Spinal cord (tissue), 10 donors: ENCODE data around the gene MRPL16. TPM values are rescaled to one million over a fixed set of nuclear protein-coding genes. Genes with fewer than 3 reads are reported as not detected.
"Not testable (repeated sequence)": the region's sequence is repeated elsewhere in the genome, so short reads cannot be mapped to it uniquely, and the experiment has no call there.

ENCODE experiments used
- DNase-seq, 6 donors: peaks; one replicate each; pipeline versions ENCODE4 v3.0.0 to v3.0.0-alpha.2; 2013 to 2015; ENCODE audit warnings: low spot score in 6 of 6, low read depth in 4 of 6
- H3K27ac ChIP-seq: one replicate; pipeline ENCODE4 v1.5.1; 2013; ENCODE audit warnings: low read depth, low read length, control low read depth
- H3K27me3 ChIP-seq: one replicate; pipeline ENCODE4 v1.6.1; 2013; ENCODE audit warnings: low read length; ENCODE audit not compliant: control insufficient read depth, insufficient read depth
- H3K36me3 ChIP-seq: one replicate; pipeline ENCODE4 v1.6.1; 2013; ENCODE audit warnings: low read length; ENCODE audit not compliant: control insufficient read depth, insufficient read depth
- H3K4me1 ChIP-seq: one replicate; pipeline ENCODE4 v1.6.1; 2013; ENCODE audit warnings: low read length; ENCODE audit not compliant: control insufficient read depth, insufficient read depth
- H3K4me3 ChIP-seq: one replicate; pipeline ENCODE4 v1.5.1; 2013; ENCODE audit warnings: low read depth, low read length, control low read depth
- H3K9me3 ChIP-seq: one replicate; pipeline ENCODE4 v1.6.1; 2013; ENCODE audit warnings: low read length; ENCODE audit not compliant: control insufficient read depth, insufficient read depth
- WGBS: methylation state at CpG from one replicate; pipeline ENCODE4 v1.1.5; 2013; ENCODE audit warnings: missing lambda C conversion rate; ENCODE audit not compliant: insufficient coverage; 5-methylcytosine and 5-hydroxymethylcytosine counted together
- polyA plus RNA-seq, 2 donors: library from polyadenylated mRNA; unstranded; fragments of 120-200 nt; gene quantifications; one replicate each; pipeline ENCODE4 v1.2.1, GENCODE V29; 2013; ENCODE audit not compliant: insufficient read length in 2 of 2
- total RNA-seq, 2 donors: library from RNA; depleted of rRNA in 1 of 2; stranded (reverse); fragments of 120-200 nt in 1 of 2; fragments of >200 nt in 1 of 2; gene quantifications; one replicate each; pipeline versions ENCODE4 v1.2.3 to v1.2.4, GENCODE V29; 2013 to 2014
- donor health status: healthy.

MRPL16 gene
- total and polyA plus RNA-seq, 4 donors = 26.6 to 54.1 (median 45.2) TPM

DNA sequence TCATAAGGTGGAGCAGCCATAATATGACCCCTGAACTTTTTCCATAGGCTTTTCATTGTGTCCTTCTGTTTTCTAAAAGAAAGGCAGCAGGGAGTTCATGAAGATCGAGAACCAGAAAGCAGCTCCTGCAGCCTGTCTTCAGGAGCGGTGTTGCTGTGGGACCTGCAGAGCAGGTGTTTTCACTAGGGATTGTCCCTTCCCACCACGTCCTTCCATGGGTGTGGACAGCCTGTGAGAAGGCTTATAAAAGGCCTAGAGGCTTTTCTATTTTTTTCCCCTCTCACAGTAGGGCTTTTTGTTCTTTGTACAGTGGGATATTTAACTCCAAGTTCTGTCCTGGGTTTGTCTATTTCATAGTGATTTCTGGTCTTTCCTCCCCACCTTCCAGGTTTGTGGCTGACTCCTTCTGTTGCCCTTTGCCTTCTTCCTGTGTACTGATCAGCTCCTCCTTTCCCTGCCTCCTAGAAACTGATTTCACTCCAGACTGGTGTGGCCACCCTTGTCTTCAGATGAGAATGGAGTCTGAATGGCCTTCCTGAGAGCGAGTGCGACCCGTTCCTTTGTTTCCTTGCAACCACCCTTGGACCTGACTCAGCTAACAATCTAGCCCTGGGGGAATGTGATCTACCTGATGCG lies 10.1 kb downstream of the MRPL16 start:
- DNase-seq = no peak
- WGBS = 88% methylated on average over 4 of the region's 7 CpGs
- no peaks in the 10 kb centered on the region for H3K36me3 ChIP-seq
- H3K4me1 ChIP-seq = no peaks in the 10 kb centered on the region
- no peaks in the 10 kb centered on the region for H3K9me3 ChIP-seq
- H3K4me3 ChIP-seq = no peak overlapping the region
- no peaks in the 10 kb centered on the region for H3K27me3 ChIP-seq
- H3K27ac ChIP-seq = no peak overlapping the region

DNA sequence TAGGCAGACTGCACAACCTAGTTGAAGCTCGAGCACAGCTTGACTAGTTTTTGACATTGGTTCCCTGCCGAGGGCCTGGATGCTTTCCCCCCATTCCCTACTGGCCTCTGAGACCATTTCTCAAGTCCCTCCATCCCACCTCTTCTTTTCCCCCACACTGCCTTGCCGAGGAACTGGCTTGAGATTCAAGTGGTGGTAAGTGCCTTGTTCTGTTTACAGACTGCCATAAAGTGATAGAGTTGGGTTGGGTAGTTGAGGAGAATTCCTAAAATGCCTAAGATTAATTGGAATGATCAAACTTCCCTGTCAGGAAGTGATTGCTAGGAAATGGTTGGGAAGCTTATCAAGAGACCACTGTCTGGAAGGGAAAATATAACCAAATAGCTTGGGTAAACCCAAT lies 16.2 kb downstream of the MRPL16 start:
- Histone ChIP-seq H3K4me3 (no peak overlapping the region), H3K4me1 (no peaks in the 10 kb centered on the region), H3K27ac (no peak overlapping the region), H3K27me3 (no peaks in the 10 kb centered on the region), H3K36me3 (peaks cover 6% of the 10 kb centered on the region), H3K9me3 (no peaks in the 10 kb centered on the region)
- WGBS = no CpG with 5 or more reads among the region's 3 CpGs
- no peak for DNase-seq

DNA sequence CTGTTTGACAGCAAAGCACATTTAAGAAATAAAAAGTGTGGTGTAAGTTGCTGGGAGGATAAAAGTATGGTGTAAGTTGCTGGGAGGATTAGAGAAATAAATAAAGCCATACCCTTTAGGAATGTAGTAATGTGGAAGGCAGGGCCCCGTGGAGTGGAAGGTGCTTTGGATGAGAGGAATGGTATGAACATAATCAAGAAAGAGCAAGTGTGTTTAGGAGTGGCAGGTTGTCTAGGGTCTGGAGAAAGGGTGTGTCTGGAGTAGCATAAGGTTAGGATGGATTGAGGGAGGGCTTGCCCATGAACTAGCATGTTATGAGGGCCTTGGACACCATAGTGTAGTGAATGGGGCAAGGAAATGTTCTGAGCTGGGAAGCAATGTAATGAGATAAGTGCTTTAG lies 18.1 kb downstream of the MRPL16 start:
- no peaks in the 10 kb centered on the region for H3K27me3 ChIP-seq
- no peaks in the 10 kb centered on the region for H3K4me1 ChIP-seq

DNA sequence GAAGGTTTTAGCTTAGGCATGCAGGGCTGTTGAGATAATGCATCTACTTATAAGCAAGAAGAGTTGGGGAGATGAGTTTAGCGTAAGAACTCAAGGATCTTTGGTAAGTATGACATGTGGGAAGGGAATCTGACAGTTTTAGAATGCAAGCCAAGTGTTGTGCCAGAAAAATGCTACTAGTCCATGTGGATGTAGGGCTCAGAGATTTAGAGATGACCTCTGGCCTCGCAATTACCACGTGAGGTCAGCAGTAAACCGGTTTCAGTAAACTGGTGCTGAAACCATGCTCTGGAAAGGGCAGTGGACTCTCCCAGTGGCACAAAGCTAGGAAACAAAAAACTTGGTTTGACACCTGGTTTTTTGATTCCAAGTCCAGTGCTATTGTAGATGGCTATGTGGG lies 18.9 kb downstream of the MRPL16 start:
- H3K4me3 ChIP-seq = no peak overlapping the region

More for the DNA sequence above, 18.1 kb downstream of the MRPL16 start:
- no peak for DNase-seq
- WGBS = 93% methylated on average over 1 of the region's 1 CpG
- Histone ChIP-seq H3K27ac (no peak overlapping the region), H3K36me3 (peaks cover 6% of the 10 kb centered on the region), H3K4me3 (no peak overlapping the region), H3K9me3 (no peaks in the 10 kb centered on the region)

DNA sequence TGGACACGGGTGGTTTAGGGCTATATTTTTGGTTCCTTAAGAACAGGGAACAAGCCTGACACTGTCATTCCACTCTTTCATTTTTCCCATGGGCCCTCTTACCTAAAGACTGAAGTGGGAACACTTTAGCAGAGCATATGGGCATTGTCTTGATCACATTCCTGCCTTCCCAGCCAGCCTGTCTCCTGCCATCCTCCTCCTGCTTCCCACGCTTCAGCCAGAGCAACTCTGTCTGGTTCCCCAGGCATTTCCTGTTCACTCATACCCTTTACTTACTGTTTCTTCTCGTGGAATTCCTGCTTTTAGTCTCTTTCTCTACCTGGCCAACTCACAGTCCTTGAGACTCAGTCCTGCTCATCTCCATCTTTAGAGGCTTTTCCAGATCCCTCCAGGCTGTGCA lies 22.8 kb downstream of the MRPL16 start:
- 68% methylated on average over 3 of the region's 3 CpGs for WGBS
- H3K27me3 ChIP-seq = no peaks in the 10 kb centered on the region
- no peak for DNase-seq
- no peaks in the 10 kb centered on the region for H3K4me1 ChIP-seq
- H3K36me3 ChIP-seq = peaks cover 3% of the 10 kb centered on the region
- H3K27ac ChIP-seq = no peak overlapping the region
- no peak overlapping the region for H3K4me3 ChIP-seq
- no peaks in the 10 kb centered on the region for H3K9me3 ChIP-seq

More for the DNA sequence above, 18.9 kb downstream of the MRPL16 start:
- Histone ChIP-seq H3K27ac (no peak overlapping the region), H3K36me3 (peaks cover 6% of the 10 kb centered on the region), H3K4me1 (no peaks in the 10 kb centered on the region), H3K9me3 (no peaks in the 10 kb centered on the region), H3K27me3 (no peaks in the 10 kb centered on the region)
- WGBS = 81% methylated on average over 4 of the region's 4 CpGs
- DNase-seq = no peak

DNA sequence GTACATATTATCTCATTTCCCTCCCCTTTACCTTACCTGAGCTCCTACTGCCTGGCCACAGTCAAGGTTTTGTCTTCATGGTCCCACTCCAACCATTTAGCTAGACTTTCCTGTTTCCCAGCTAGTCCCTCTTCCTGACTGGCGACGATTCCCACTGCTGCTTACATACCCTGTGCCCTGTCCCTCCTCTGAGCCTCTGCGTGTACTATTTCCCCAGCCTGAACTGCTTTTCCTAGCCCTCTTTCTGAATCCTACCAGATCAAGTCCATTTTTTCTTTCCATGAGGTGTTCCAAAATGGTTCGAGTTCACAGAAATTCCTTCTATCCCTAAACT lies 23.4 kb downstream of the MRPL16 start:
- DNase-seq = no peak
- WGBS = 90% methylated on average over 4 of the region's 4 CpGs
- no peaks in the 10 kb centered on the region for H3K4me1 ChIP-seq
- no peaks in the 10 kb centered on the region for H3K27me3 ChIP-seq
- no peak overlapping the region for H3K4me3 ChIP-seq
- no peak overlapping the region for H3K27ac ChIP-seq
- no peaks in the 10 kb centered on the region for H3K9me3 ChIP-seq
- peaks cover 3% of the 10 kb centered on the region for H3K36me3 ChIP-seq

DNA sequence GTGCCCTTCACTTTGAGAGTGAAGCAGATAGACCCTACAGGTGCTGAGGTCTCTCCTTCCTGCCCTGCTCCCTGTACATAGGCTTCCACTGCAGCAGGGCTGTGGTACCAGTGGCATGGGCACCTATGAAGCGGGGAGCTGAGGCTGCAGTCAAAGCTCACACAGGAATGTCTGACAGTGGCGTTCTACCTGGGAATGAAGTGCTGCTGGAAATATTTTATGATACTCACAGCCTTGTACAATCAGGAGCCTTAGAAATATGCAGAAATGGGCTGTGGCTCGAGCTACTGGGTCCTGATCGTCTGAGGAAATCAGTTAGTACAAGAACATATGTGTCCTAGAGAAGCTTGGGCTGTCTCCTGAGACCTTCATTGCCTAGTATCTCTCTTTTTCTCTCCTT lies 24.8 kb downstream of the MRPL16 start:
- DNase-seq = no peak
- Histone ChIP-seq H3K9me3 (no peaks in the 10 kb centered on the region), H3K36me3 (peaks cover 1% of the 10 kb centered on the region), H3K27me3 (no peaks in the 10 kb centered on the region), H3K4me1 (no peaks in the 10 kb centered on the region), H3K4me3 (no peak overlapping the region), H3K27ac (no peak overlapping the region)
- 100% methylated on average over 2 of the region's 4 CpGs for WGBS

DNA sequence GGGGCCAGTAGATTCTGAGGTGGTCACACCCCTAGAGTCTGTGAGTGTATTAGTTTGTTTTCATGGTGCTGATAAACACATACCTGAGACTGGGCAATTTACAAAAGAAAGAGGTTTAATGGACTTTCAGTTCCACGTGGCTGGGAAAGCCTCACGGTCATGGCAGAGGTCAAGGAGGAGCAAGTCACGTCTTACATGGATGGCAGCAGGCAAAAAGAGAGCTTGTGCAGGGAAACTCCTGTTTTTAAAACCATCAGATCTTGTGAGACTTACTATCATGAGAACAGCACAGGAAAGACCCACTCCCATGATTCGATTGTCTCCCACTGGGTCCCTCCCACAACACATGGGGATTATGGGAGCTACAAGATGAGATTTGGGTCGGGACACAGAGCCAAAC lies 26.1 kb downstream of the MRPL16 start:
- H3K36me3 ChIP-seq, H3K27me3 ChIP-seq, DNase-seq, H3K9me3 ChIP-seq, H3K4me1 ChIP-seq, H3K4me3 ChIP-seq, H3K27ac ChIP-seq: not testable (repeated sequence)
- 91% methylated on average over 3 of the region's 5 CpGs for WGBS

DNA sequence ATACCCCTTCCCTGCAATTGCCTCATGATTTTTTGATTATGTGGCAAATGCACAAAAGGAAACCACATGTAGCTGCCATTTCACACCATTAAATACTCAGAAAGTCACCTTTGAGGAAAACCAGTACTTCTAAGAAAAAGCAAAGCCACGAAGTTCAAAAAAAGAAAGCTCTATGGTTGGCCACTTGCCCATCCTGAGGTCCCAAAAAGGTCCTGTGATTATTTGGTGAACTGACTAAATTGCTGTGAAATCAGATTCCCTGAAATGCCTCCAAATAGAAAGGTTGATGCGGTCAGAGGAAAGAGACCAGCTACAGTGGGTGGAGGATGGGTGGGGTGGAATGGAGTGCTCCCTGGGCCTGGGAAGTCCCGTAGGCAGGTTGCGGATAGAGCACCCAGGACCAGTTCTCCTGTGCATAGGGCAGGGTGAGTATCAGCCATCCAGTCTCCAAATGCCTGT lies 26.9 kb downstream of the MRPL16 start:
- WGBS = 87% methylated on average over 4 of the region's 4 CpGs
- DNase-seq = no peak
- no peak overlapping the region for H3K27ac ChIP-seq
- H3K4me3 ChIP-seq = no peak overlapping the region
- H3K9me3 ChIP-seq = no peaks in the 10 kb centered on the region
- no peaks in the 10 kb centered on the region for H3K4me1 ChIP-seq
- no peaks in the 10 kb centered on the region for H3K36me3 ChIP-seq
- no peaks in the 10 kb centered on the region for H3K27me3 ChIP-seq

DNA sequence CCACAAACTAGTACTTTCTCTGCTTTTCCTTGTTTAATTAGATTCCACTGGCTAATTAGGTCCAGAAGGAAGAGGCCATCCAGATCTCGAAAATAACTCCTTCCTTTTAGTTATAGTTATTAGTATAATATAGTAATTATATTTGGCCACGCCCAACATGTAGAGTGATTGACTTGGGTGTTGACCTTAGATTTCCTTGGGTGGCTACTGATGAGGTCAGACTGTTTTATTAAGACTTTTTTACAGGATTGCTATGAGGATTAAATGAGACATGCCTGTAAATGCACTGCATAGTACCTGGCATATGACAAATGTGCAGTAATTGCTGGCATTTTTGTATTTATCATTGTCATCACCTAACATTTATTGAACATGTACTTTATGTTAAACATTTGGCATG lies 28.5 kb downstream of the MRPL16 start:
- no peaks in the 10 kb centered on the region for H3K27me3 ChIP-seq
- no peak for DNase-seq
- no peaks in the 10 kb centered on the region for H3K36me3 ChIP-seq
- H3K27ac ChIP-seq = no peak overlapping the region
- no peaks in the 10 kb centered on the region for H3K4me1 ChIP-seq
- WGBS = no CpG with 5 or more reads among the region's 2 CpGs
- no peaks in the 10 kb centered on the region for H3K9me3 ChIP-seq
- H3K4me3 ChIP-seq = no peak overlapping the region
